ENCODE results near the gene MTIF3. TPM values are rescaled to one million over a fixed set of nuclear protein-coding genes. Genes with fewer than 3 reads are reported as not detected.

The MTIF3 gene
- total RNA-seq, 2 donors from 2014 or later: 36.2 to 41.2 TPM

DNA sequence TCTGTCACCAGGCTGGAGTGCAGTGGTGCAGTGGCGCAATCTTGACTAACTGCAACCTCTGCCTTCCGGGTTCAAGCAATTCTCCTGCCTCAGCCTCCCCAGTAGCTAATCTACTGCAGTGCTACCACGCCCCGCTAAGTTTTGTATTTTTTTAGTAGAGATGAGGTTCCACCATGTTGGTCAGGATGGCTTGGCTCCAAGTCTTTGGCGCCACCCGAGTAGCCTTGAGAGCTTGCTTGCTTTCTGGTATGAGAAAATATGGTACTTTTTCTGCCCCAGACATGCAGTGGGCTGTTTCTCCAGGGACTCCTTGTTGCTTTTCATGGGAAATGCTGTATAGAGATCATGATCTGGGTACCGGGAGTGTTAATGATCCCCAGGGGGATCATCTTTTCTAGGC, 60.5 kb downstream of the MTIF3 start:
- H3K4me1 Mint-ChIP-seq: no peaks in the 10 kb centered on the region
- H3K9me3 Mint-ChIP-seq: no peaks in the 10 kb centered on the region
- H3K4me3 Mint-ChIP-seq: no peak overlapping the region
- H3K36me3 Mint-ChIP-seq (ENCODE audit: low read depth): no peaks in the 10 kb centered on the region
- no peaks in the 10 kb centered on the region for H3K27me3 Mint-ChIP-seq
- ATAC-seq (replicated peaks): no peak
- H3K27ac Mint-ChIP-seq: no peak overlapping the region

DNA sequence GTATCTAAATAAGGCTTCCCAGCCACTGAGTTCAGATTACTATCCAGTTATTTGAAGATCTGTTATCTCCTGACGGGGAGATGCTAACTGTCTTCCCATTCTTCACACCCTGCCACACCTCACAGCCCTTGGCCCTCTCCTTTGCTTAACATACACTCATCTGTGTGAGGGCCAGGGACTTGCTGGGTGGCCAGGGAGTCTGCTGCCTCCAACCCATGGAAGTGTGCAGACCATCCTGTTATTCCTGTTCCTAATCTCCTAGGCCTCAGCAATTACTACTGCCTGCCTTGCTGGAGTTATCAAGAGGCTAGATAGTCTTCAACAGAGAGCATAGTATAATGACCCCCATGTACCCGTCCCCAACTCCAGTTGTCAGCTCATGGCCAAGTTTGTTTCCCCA, 62.1 kb downstream of the MTIF3 start:
- Mint-ChIP-seq H3K27ac (no peak overlapping the region), H3K27me3 (no peaks in the 10 kb centered on the region), H3K9me3 (no peaks in the 10 kb centered on the region), H3K36me3 (ENCODE audit: low read depth) (no peaks in the 10 kb centered on the region), H3K4me3 (no peak overlapping the region), H3K4me1 (no peaks in the 10 kb centered on the region)
- no peak for ATAC-seq (replicated peaks)

Other genes starting within 250 kb of the MTIF3 start
- gene RPL21, start 199.0 kb downstream of the MTIF3 start, total RNA-seq: 1,000 to 10,000 TPM; 1,350 to 1,709 TPM
- gene RASL11A, start 179.7 kb downstream of the MTIF3 start, total RNA-seq: 1 to 10 TPM; 3.5 to 5.5 TPM
- 100 to 1,000 TPM; 114 to 226 TPM for gene GTF3A, start 25.9 kb downstream of the MTIF3 start, total RNA-seq
- 1 to 10 TPM; 4.1 TPM for gene LNX2, start 170.0 kb upstream of the MTIF3 start, total RNA-seq
- 100 to 1,000 TPM; 128 to 138 TPM for gene POLR1D, start 171.3 kb upstream of the MTIF3 start, total RNA-seq